K562 (cell line): ENCODE data around the gene BEST2. TPM values are rescaled to one million over a fixed set of nuclear protein-coding genes. Genes with fewer than 3 reads are reported as not detected.

ENCODE experiments used
- EP300 ChIP-seq: IDR thresholded peaks from 2 replicates; pipeline ENCODE4 v1.6.1; 2012; ENCODE audit warnings: low read length, improper control_type of control experiment
- MCM2 ChIP-seq: fragments of 450-650 bp; IDR thresholded peaks from 2 replicates; pipeline ENCODE4 v1.6.1; 2017; ENCODE audit warnings: low read depth, mild to moderate bottlenecking
- SAP30 ChIP-seq: fragments of 200-600 bp; sonication (generic); IDR thresholded peaks from 2 replicates; pipeline ENCODE4 v1.6.1; 2012; ENCODE audit warnings: borderline replicate concordance, low read depth, mild to moderate bottlenecking, moderate library complexity, low read length, control low read depth, inconsistent platforms; ENCODE audit not compliant: insufficient read depth, poor library complexity, severe bottlenecking
- SRSF7 ChIP-seq: fragments of 200-400 bp; formaldehyde crosslinking; optimal IDR thresholded peaks from 2 replicates; pipeline ENCODE3; 2017; ENCODE audit warnings: mild to moderate bottlenecking, low read depth, low read length
- YY1 ChIP-seq, 3 experiments: IDR thresholded peaks; 2 replicates each; pipeline ENCODE4 v1.6.1; 2011; ENCODE audit warnings: low read length in 2 of 3, mild to moderate bottlenecking in 2 of 3, moderate library complexity in 2 of 3, borderline replicate concordance in 1 of 3, control low read depth in 1 of 3, low read depth in 1 of 3; ENCODE audit not compliant: insufficient read depth in 3 of 3, insufficient replicate concordance in 2 of 3, control insufficient read depth in 1 of 3, insufficient read length in 1 of 3; ENCODE audit errors: extremely low read depth in 1 of 3
- ZNF583 ChIP-seq: fragments of 250-450 bp; sonication (Bioruptor Pico); IDR thresholded peaks from 2 replicates; pipeline ENCODE4 v1.4.0; 2020
- ZNF586 ChIP-seq: fragments of 450-650 bp; formaldehyde crosslinking; conservative IDR thresholded peaks from 2 replicates; pipeline ENCODE4 v1.4.0; 2020; ENCODE audit warnings: mild to moderate bottlenecking, moderate library complexity
- ZZZ3 ChIP-seq: fragments of 450-650 bp; IDR thresholded peaks from 2 replicates; pipeline ENCODE4 v1.6.1; 2016; ENCODE audit warnings: antibody characterized with exemption, mild to moderate bottlenecking, moderate library complexity
- polyA plus RNA-seq, 8 experiments: library from polyadenylated mRNA; depleted of rRNA in 4 of 8; stranded (reverse) in 5 of 8; unstranded in 3 of 8; fragments of >200 nt; fragmentation: Nextera tagmentation in 2 of 8; fragmentation: Illumina TruSeq in 1 of 8; extraction: Ambion mirVana in 2 of 8; extraction: Trizol in 1 of 8; gene quantifications; 2 replicates each; pipeline versions ENCODE4 v1.2.1 to v1.2.3, GENCODE V29; 2011 to 2014; ENCODE audit warnings: inconsistent platforms in 1 of 8, missing spikeins in 1 of 8
- total RNA-seq, 7 experiments: library from RNA; depleted of rRNA in 6 of 7; stranded (reverse); fragments of >200 nt in 6 of 7; fragmentation: Illumina TruSeq in 2 of 7; extraction: Trizol in 2 of 7; gene quantifications; 2 replicates each; pipeline versions ENCODE4 v1.2.1 to v1.2.3, GENCODE V29; 2011 to 2021; ENCODE audit warnings: low replicate concordance in 1 of 7
- TF ChIP-seq, protein P1 (sequence below), 2 experiments: fragments of 450-650 bp in 1 of 2; IDR thresholded peaks; 2 replicates each; pipeline ENCODE4 v1.6.1; 2011 to 2017; ENCODE audit warnings: low read depth in 2 of 2, antibody characterized with exemption in 1 of 2, borderline replicate concordance in 1 of 2, low read length in 1 of 2, mild to moderate bottlenecking in 1 of 2, mixed read lengths in 1 of 2; ENCODE audit not compliant: control insufficient read depth in 1 of 2
- TF ChIP-seq, protein P2 (sequence below), 3 experiments: fragments of 200-800 bp in 1 of 3; sonication (Bioruptor generic) in 1 of 3; sonication (generic) in 1 of 3; formaldehyde crosslinking in 1 of 3; IDR thresholded peaks; 2 replicates each; pipeline versions ENCODE4 v1.6.1 to v1.8.0; 2016 to 2022; ENCODE audit warnings: mild to moderate bottlenecking in 2 of 3, missing compliant biosample characterization in 2 of 3, missing genetic modification characterization in 2 of 3, missing genetic modification reagents in 1 of 3
- TF ChIP-seq, protein P3 (sequence below): fragments of 450-650 bp; IDR thresholded peaks from 2 replicates; pipeline ENCODE4 v1.6.1; 2016; ENCODE audit warnings: low read depth, mild to moderate bottlenecking, moderate library complexity
- TF ChIP-seq, protein P4 (sequence below), 2 experiments: fragments of 150-350 bp in 1 of 2; IDR thresholded peaks; 2 replicates each; pipeline ENCODE4 v1.6.1; 2012 to 2016; ENCODE audit warnings: low read depth in 2 of 2, low read length in 2 of 2, mild to moderate bottlenecking in 1 of 2, moderate library complexity in 1 of 2
- TF ChIP-seq, protein P5 (sequence below): fragments of 250-450 bp; sonication (Bioruptor Pico); IDR thresholded peaks from 2 replicates; pipeline ENCODE4 v1.8.0; 2022; ENCODE audit warnings: inconsistent platforms

Gene BEST2
- total and polyA plus RNA-seq, 9 of the 15 experiments (the other 6 are each of a cell fraction or from before 2014, with no cell fraction given), result not detected

DNA sequence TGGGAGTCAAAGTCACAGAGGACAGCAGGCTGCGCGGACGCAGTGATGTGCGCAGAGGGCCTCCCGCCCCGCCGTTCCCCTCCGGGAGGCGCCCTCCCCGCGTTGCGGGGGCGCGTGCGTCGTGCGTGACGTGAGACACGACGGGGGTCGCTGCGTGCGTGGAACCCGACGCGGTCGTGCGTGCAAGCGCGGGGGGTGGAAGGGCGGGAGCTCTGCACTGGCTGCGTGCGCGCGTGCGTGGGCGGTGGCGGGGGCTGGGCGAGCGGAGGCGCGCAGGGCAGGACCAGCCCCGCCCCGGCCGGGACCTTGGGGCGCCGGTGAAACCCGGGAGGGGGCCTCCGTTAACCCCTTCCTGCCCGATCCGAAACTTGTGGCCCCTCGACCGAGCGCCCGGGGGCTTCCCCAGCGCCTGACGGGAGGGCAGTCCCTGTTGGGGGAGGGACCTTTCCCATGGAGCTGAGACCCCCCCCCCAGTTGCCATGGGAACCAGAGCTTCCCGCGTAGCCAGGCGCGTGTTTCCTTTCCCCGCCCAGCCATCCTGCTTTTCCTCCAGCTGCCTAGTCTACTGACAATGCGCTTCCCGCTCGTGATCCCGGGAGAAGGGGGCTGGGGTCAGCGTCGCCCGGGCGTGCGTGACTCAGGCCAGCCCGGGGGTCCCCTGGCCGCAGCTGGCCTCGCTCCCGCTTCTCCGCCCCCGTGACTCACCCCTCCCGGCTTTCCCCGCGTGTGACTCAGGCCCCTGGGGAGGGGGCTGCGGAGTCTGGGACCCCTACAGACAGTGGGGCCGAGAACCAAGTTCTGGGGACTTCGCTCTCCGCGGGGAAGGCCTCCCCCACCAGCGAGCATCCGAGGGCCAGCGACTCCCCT is 31.1 kb downstream of the BEST2 start (continued):
- TF ChIP-seq, protein P1, sequence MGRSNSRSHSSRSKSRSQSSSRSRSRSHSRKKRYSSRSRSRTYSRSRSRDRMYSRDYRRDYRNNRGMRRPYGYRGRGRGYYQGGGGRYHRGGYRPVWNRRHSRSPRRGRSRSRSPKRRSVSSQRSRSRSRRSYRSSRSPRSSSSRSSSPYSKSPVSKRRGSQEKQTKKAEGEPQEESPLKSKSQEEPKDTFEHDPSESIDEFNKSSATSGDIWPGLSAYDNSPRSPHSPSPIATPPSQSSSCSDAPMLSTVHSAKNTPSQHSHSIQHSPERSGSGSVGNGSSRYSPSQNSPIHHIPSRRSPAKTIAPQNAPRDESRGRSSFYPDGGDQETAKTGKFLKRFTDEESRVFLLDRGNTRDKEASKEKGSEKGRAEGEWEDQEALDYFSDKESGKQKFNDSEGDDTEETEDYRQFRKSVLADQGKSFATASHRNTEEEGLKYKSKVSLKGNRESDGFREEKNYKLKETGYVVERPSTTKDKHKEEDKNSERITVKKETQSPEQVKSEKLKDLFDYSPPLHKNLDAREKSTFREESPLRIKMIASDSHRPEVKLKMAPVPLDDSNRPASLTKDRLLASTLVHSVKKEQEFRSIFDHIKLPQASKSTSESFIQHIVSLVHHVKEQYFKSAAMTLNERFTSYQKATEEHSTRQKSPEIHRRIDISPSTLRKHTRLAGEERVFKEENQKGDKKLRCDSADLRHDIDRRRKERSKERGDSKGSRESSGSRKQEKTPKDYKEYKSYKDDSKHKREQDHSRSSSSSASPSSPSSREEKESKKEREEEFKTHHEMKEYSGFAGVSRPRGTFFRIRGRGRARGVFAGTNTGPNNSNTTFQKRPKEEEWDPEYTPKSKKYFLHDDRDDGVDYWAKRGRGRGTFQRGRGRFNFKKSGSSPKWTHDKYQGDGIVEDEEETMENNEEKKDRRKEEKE (IDR thresholded peaks at IDR 0.05; ENCODE audit: borderline replicate concordance in 1 of 2, control insufficient read depth in 1 of 2, low read depth in 2 of 2, low read length in 1 of 2), result peak in 1 of 2 experiments; percentile 67; a peak in 1 of 4 replicates
- TF ChIP-seq SRSF7 (no peak), EP300 (peak; percentile 39; the same call in 1 of the 2 replicates), YY1 (IDR thresholded peaks at IDR 0.05; ENCODE audit: borderline replicate concordance in 1 of 3, control insufficient read depth in 1 of 3, extremely low read depth in 1 of 3, insufficient read depth in 3 of 3, insufficient read length in 1 of 3, insufficient replicate concordance in 2 of 3, low read depth in 1 of 3, low read length in 2 of 3) (peak in 1 of 3 experiments; percentile 29), ZNF586 (no peak), SAP30 (peak; percentile 41), ZZZ3 (no peak), MCM2 (no peak), ZNF583 (0 out of 2 replicates have a peak, but pooled peaks have one; percentile 65)
- TF ChIP-seq, protein P2, sequence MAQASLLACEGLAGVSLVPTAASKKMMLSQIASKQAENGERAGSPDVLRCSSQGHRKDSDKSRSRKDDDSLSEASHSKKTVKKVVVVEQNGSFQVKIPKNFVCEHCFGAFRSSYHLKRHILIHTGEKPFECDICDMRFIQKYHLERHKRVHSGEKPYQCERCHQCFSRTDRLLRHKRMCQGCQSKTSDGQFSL (CRISPR knock-in tag; IDR thresholded peaks at IDR 0.05), result peak; percentile 99
- TF ChIP-seq, protein P2 (tag; IDR thresholded peaks at IDR 0.05), result peak in 1 of 2 experiments; percentile 97; a peak in 2 of 4 replicates
- TF ChIP-seq, protein P3, sequence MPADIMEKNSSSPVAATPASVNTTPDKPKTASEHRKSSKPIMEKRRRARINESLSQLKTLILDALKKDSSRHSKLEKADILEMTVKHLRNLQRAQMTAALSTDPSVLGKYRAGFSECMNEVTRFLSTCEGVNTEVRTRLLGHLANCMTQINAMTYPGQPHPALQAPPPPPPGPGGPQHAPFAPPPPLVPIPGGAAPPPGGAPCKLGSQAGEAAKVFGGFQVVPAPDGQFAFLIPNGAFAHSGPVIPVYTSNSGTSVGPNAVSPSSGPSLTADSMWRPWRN, result no peak
- TF ChIP-seq, protein P4, sequence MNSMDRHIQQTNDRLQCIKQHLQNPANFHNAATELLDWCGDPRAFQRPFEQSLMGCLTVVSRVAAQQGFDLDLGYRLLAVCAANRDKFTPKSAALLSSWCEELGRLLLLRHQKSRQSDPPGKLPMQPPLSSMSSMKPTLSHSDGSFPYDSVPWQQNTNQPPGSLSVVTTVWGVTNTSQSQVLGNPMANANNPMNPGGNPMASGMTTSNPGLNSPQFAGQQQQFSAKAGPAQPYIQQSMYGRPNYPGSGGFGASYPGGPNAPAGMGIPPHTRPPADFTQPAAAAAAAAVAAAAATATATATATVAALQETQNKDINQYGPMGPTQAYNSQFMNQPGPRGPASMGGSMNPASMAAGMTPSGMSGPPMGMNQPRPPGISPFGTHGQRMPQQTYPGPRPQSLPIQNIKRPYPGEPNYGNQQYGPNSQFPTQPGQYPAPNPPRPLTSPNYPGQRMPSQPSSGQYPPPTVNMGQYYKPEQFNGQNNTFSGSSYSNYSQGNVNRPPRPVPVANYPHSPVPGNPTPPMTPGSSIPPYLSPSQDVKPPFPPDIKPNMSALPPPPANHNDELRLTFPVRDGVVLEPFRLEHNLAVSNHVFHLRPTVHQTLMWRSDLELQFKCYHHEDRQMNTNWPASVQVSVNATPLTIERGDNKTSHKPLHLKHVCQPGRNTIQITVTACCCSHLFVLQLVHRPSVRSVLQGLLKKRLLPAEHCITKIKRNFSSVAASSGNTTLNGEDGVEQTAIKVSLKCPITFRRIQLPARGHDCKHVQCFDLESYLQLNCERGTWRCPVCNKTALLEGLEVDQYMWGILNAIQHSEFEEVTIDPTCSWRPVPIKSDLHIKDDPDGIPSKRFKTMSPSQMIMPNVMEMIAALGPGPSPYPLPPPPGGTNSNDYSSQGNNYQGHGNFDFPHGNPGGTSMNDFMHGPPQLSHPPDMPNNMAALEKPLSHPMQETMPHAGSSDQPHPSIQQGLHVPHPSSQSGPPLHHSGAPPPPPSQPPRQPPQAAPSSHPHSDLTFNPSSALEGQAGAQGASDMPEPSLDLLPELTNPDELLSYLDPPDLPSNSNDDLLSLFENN (IDR thresholded peaks at IDR 0.05; ENCODE audit: low read depth in 2 of 2, low read length in 2 of 2), result 0 out of 4 replicates have a peak, but pooled peaks of 1 of the 2 experiments have one; percentile 40
- TF ChIP-seq, protein P5, sequence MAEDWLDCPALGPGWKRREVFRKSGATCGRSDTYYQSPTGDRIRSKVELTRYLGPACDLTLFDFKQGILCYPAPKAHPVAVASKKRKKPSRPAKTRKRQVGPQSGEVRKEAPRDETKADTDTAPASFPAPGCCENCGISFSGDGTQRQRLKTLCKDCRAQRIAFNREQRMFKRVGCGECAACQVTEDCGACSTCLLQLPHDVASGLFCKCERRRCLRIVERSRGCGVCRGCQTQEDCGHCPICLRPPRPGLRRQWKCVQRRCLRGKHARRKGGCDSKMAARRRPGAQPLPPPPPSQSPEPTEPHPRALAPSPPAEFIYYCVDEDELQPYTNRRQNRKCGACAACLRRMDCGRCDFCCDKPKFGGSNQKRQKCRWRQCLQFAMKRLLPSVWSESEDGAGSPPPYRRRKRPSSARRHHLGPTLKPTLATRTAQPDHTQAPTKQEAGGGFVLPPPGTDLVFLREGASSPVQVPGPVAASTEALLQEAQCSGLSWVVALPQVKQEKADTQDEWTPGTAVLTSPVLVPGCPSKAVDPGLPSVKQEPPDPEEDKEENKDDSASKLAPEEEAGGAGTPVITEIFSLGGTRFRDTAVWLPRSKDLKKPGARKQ (CRISPR knock-in tag), result no peak
